Epithelial cell of proximal tubule (primary cell): Measurements from ENCODE around the gene NRP1. TPM values are rescaled to one million over a fixed set of nuclear protein-coding genes. Genes with fewer than 3 reads are reported as not detected.

ENCODE experiments used
- DNase-seq: peaks from one replicate; pipeline ENCODE4 v3.0.0-alpha.2; 2011; ENCODE audit warnings: low read depth
- H3K4me3 ChIP-seq: 2 replicates; pipeline ENCODE4 v1.5.1; 2011; ENCODE audit warnings: low read depth, mild to moderate bottlenecking, low read length
- CTCF ChIP-seq: conservative IDR thresholded peaks from 2 replicates; pipeline ENCODE4 v1.5.1; 2012; ENCODE audit warnings: low read depth, mild to moderate bottlenecking, low read length
- total RNA-seq: library from RNA; depleted of rRNA; stranded (reverse); fragments of >200 nt; gene quantifications from 2 replicates; pipeline ENCODE4 v1.2.3, GENCODE V29; 2015

Gene NRP1
- total RNA-seq, 1 donor from 2014 or later = 62.7 TPM

GRCh38 chr10:33350041-33350440, 15.6 kb upstream of the NRP1 start:
- H3K4me3 ChIP-seq = no peak overlapping the region
- no peak for TF ChIP-seq CTCF
- DNase-seq = no peak

DNA sequence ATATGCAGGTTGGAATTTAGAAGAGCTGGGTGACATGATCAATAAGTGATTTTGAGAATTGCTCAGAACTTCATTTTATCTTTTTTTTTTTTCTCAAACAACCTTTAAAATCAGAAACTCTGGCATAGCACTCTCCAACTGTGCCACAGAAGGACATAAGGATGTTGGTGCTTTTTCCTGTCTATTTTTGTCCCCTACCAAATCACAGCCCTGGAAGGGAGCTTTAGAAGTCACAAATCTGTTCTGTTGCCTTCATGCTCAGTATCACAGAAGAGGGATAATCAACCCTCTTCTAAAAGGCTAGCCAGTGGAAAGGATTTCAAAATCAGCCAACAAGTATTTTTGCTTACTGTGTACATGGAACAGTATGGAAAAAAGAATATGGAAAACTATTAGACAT, 14.8 kb upstream of the NRP1 start:
- no peak overlapping the region for H3K4me3 ChIP-seq
- DNase-seq = no peak
- no peak for TF ChIP-seq CTCF

DNA sequence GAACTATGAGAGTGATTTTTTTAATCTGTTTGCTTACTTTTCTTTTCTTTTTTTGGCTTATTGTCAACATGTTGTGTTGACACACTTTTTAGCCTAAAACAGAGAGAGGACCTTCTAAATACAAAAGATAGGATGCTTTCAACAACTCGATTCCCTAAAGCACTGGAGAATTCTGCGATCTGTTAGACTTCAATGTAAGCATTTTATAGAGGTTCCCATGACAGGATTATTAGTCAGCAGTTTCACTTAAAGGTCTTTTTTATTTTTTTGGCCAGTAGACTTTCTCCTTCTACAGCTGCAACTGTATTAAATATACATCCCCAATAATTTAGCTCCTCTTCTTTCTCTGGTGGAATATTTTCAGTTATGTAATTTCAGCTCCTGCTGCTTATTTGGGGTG, 12.7 kb upstream of the NRP1 start:
- no peak for DNase-seq
- no peak for TF ChIP-seq CTCF

DNA sequence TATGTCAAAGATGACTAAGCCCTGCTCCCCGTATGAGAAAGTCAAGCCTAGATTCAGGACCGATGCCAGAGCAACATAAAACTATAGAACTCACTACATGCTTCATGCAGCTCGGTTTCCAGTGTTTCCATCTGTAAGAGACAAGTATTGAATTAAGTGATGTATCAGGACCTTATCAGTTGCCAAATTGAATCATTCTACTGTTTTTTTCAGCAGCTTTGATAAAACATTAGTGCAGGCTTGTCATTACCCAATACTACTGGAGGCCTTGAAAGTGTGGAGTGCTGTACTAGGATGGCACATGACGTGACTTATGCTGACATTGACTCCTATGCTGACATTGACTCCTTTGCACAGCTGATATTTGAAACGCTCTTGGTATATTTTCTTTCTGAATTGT, 10.8 kb upstream of the NRP1 start:
- H3K4me3 ChIP-seq = no peak overlapping the region
- no peak for TF ChIP-seq CTCF

More for the DNA sequence above, 12.7 kb upstream of the NRP1 start:
- no peak overlapping the region for H3K4me3 ChIP-seq

DNA sequence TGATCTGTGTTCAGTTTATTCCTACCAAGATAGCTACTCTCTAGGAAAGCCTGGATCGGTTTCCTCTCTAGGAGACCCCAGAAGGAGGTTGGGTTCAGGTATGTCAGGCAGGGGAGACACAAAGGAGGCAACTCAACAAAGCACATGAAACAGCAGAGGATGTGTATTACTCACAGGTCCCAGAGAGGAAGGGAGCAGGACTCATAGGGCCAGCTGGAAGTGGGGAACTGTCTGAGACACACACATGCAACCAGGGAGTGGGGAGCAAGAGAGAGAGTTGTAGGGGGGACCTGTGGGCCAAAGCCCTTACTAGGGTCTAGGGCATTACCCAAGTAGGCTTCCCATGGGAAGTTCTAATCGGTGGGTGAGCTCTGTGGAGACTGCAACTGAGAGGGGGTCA, 10.2 kb upstream of the NRP1 start:
- no peak overlapping the region for H3K4me3 ChIP-seq
- TF ChIP-seq CTCF = no peak
- no peak for DNase-seq

More for the DNA sequence above, 10.8 kb upstream of the NRP1 start:
- DNase-seq = no peak

DNA sequence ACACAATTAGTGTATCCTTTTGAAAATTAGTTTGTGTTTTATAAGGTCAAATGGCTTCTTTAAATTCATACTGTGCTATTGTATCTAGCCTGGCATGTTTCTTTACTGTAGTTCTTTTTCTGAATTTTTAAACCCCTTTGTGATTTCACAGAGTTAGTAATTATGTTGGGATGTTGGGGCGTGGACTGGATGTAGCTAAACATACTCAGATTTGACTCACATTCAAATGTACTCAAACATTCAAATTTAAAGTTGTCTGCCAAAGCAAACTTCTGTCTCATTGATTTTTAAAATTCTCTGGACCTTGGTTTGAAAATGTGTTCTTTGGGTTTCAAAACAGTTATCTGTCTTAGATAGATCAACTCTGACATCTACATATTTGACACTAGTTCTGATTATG, 7.2 kb upstream of the NRP1 start:
- no peak for TF ChIP-seq CTCF
- no peak for DNase-seq

GRCh38 chr10:33337326-33337957, 3.0 kb upstream of the NRP1 start:
- TF ChIP-seq CTCF = peak; percentile 28
- H3K4me3 ChIP-seq = peak overlapping the region; percentile 80
- no peak for DNase-seq

More for the DNA sequence above, 7.2 kb upstream of the NRP1 start:
- peak overlapping the region; percentile 4 for H3K4me3 ChIP-seq
